ENCODE measurements around the gene PHACTR4. TPM values are rescaled to one million over a fixed set of nuclear protein-coding genes. Genes with fewer than 3 reads are reported as not detected.

Gene PHACTR4
- total and polyA plus RNA-seq, 2 experiments from 2014 or later = 35.4 to 47.1 TPM

- H3K36me3 ChIP-seq (ENCODE audit: insufficient read depth) = no peaks in the 10 kb centered on the region
- no peak overlapping the region for H3K4me3 Mint-ChIP-seq
- H3K27me3 Mint-ChIP-seq (ENCODE audit: insufficient read depth, low read depth, poor library complexity) = peaks cover 2% of the 10 kb centered on the region
- H3K27me3 ChIP-seq (ENCODE audit: insufficient read depth) = no peaks in the 10 kb centered on the region
- no peaks in the 10 kb centered on the region for H3K9me2 ChIP-seq (ENCODE audit: insufficient read depth)
- no peak overlapping the region for H3K4me2 ChIP-seq
- no peaks in the 10 kb centered on the region; the same call in 1 of the 2 replicates for H3K4me1 ChIP-seq (ENCODE audit: insufficient read depth)
- H3K79me2 ChIP-seq (replicated peaks; ENCODE audit: insufficient read depth) = peaks cover 83% of the 10 kb centered on the region
- no peaks in the 10 kb centered on the region for H3F3A ChIP-seq (replicated peaks; ENCODE audit: low read depth)
- TF ChIP-seq ZNF331 (CRISPR knock-in tag; IDR thresholded peaks at IDR 0.05; ENCODE audit: low read depth) (no peak), EZH2 (IDR thresholded peaks at IDR 0.05; ENCODE audit: low read depth, unreplicated experiment) (no peak), ETS1 (IDR thresholded peaks at IDR 0.05) (no peak), REST (IDR thresholded peaks at IDR 0.05; ENCODE audit: unreplicated experiment) (no peak), CTCF (conservative IDR thresholded peaks at IDR 0.05; ENCODE audit: low read depth in 2 of 2) (no peak), CREB1 (CRISPR knock-in tag; IDR thresholded peaks at IDR 0.05; ENCODE audit: low read depth) (no peak), POLR2AphosphoS5 (IDR thresholded peaks at IDR 0.05; ENCODE audit: low read depth) (no peak), EZH2phosphoT487 (IDR thresholded peaks at IDR 0.05; ENCODE audit: unreplicated experiment) (no peak), JUNB (IDR thresholded peaks at IDR 0.05; ENCODE audit: unreplicated experiment) (no peak), ZNF462 (CRISPR knock-in tag; IDR thresholded peaks at IDR 0.05) (no peak), NANOG (IDR thresholded peaks at IDR 0.05; ENCODE audit: borderline replicate concordance) (no peak), ZNF114 (CRISPR knock-in tag; IDR thresholded peaks at IDR 0.05) (no peak), STAT1 (IDR thresholded peaks at IDR 0.05; ENCODE audit: unreplicated experiment) (no peak)
- no peaks in the 10 kb centered on the region for H3K9me3 Mint-ChIP-seq
- H3K4me3 ChIP-seq = no peak overlapping the region
- no peak overlapping the region for H3K27ac Mint-ChIP-seq
- DNase-seq (ENCODE audit: low spot score) = no peak
- no peak overlapping the region for H2AFZ ChIP-seq
- H3K4me1 Mint-ChIP-seq = peaks cover 2% of the 10 kb centered on the region; the same call in 1 of the 3 replicates
- H4K20me1 ChIP-seq (replicated peaks; ENCODE audit: insufficient read depth) = peaks cover 31% of the 10 kb centered on the region
- ATAC-seq = no peak
- peaks cover 24% of the 10 kb centered on the region for H3K36me3 Mint-ChIP-seq (ENCODE audit: low read depth)
- 0 out of 2 replicates have a peak overlapping the region, but pooled peaks have one; percentile 69 for H3K27ac ChIP-seq (ENCODE audit: low read depth)
Measured at GRCh38 chr1:28392027-28392652, 22.6 kb downstream of the PHACTR4 start.

Data from GM23338 (cell line).